HL-60 (cell line): ENCODE data around the gene PIAS4.

Experiments
- TF ChIP-seq, protein P1 (sequence below): IDR thresholded peaks from one replicate; pipeline ENCODE4 v1.5.1; 2011; ENCODE audit warnings: low read length, control low read depth, inconsistent platforms; ENCODE audit not compliant: insufficient read depth
- TF ChIP-seq, protein P2 (sequence below): IDR thresholded peaks from 2 replicates; pipeline ENCODE4 v1.6.1; 2012; ENCODE audit warnings: low read depth; ENCODE audit not compliant: insufficient replicate concordance

DNA sequence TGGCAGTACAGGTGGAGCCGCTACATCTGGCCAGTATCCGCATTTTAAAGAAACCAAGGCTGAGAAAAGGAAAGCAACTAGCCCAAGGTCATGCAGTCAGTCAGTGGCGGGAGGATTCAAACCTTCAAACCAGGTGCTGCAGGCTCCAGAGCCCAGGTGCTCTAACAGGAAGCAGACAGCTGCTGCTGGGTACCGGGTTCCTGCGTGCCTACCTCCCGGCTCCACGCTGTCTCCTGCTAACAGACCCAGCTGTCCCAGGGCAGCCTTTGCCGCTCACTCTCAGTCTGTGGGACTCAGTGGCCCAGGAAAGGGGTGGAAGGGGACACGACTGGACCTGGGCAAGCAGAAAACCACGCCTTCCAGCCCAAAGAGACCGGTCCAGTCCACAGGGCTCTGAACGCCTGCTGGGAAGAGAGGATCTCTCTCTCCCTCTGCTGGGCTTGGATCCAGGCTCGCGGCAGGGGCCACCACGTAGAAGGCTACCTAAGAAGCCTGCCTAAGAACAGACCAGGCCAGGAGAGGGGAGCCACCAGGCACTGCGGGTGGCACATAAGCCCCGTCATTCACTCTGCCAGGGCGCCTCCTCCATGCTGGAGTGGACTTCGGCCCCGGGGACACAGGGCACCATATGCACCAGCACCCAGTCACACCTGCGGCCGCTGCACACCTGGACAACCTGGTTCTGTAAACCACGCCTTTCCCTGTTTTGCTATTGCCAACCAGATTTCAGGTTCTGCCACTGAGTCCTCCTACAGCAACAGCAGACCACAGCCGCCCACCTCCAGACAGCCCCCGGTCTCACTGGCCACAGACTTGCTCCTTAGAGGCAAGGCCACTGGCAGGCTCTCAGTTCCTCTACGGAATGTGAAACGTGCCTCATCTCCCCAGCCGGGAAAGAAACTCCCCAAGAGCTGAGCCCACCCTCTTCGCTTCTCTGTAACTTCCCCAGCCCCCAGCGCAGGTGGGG is 41.2 kb upstream of the PIAS4 start:
- TF ChIP-seq, protein P1, sequence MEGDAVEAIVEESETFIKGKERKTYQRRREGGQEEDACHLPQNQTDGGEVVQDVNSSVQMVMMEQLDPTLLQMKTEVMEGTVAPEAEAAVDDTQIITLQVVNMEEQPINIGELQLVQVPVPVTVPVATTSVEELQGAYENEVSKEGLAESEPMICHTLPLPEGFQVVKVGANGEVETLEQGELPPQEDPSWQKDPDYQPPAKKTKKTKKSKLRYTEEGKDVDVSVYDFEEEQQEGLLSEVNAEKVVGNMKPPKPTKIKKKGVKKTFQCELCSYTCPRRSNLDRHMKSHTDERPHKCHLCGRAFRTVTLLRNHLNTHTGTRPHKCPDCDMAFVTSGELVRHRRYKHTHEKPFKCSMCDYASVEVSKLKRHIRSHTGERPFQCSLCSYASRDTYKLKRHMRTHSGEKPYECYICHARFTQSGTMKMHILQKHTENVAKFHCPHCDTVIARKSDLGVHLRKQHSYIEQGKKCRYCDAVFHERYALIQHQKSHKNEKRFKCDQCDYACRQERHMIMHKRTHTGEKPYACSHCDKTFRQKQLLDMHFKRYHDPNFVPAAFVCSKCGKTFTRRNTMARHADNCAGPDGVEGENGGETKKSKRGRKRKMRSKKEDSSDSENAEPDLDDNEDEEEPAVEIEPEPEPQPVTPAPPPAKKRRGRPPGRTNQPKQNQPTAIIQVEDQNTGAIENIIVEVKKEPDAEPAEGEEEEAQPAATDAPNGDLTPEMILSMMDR = no peak
- TF ChIP-seq, protein P2, sequence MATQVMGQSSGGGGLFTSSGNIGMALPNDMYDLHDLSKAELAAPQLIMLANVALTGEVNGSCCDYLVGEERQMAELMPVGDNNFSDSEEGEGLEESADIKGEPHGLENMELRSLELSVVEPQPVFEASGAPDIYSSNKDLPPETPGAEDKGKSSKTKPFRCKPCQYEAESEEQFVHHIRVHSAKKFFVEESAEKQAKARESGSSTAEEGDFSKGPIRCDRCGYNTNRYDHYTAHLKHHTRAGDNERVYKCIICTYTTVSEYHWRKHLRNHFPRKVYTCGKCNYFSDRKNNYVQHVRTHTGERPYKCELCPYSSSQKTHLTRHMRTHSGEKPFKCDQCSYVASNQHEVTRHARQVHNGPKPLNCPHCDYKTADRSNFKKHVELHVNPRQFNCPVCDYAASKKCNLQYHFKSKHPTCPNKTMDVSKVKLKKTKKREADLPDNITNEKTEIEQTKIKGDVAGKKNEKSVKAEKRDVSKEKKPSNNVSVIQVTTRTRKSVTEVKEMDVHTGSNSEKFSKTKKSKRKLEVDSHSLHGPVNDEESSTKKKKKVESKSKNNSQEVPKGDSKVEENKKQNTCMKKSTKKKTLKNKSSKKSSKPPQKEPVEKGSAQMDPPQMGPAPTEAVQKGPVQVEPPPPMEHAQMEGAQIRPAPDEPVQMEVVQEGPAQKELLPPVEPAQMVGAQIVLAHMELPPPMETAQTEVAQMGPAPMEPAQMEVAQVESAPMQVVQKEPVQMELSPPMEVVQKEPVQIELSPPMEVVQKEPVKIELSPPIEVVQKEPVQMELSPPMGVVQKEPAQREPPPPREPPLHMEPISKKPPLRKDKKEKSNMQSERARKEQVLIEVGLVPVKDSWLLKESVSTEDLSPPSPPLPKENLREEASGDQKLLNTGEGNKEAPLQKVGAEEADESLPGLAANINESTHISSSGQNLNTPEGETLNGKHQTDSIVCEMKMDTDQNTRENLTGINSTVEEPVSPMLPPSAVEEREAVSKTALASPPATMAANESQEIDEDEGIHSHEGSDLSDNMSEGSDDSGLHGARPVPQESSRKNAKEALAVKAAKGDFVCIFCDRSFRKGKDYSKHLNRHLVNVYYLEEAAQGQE = no peak
